ENCODE data around the gene CAPN1.
"Not testable (repeated sequence)": the region's sequence is repeated elsewhere in the genome, so short reads cannot be mapped to it uniquely, and the experiment has no call there.

Gene CAPN1

DNA sequence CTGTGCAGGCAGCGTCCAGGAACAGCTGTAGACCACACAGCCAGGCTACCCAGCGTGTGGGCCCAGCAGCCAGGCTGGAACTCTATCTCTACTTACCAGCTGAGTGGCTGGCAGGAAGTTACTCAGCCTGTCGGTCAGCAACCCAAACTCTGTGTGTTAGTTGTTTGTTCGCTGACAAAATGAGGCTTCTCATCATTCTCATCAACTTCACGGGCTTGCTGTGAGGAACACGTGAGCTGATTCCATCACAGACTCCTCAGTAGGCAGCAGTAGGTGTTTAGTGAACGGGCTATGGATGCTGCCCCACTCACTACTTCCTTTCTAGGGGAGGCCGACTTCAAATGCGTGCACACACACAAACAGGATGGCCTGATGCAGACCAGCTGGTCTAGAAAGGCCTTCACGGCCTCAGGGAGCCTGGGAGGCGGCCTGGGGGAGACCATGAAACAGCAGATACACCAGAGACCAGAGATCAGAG is 12.5 kb upstream of the CAPN1 start:
- H3K9me3 ChIP-seq (ENCODE audit: low read length): no peaks in the 10 kb centered on the region
- no peaks in the 10 kb centered on the region for H4K20me1 ChIP-seq (ENCODE audit: insufficient read depth, low read length)
- H3F3A ChIP-seq (ENCODE audit: insufficient read depth, low read length): no peaks in the 10 kb centered on the region
- H3K27ac ChIP-seq (ENCODE audit: low read depth, low read length, poor library complexity, severe bottlenecking): peak overlapping the region; percentile 81
- H3K4me1 ChIP-seq (ENCODE audit: insufficient read depth, low read length, severe bottlenecking): peaks cover 22% of the 10 kb centered on the region
- H2AFZ ChIP-seq (ENCODE audit: low read length): peak overlapping the region; percentile 88
- no peaks in the 10 kb centered on the region for H3K36me3 ChIP-seq (ENCODE audit: insufficient read depth, low read length)
- peak overlapping the region; percentile 51 for H3K9ac ChIP-seq (ENCODE audit: low read length)
- no peaks in the 10 kb centered on the region for H3K79me2 ChIP-seq (ENCODE audit: insufficient read depth, low read length)
- peak overlapping the region; percentile 39; the same call in 1 of the 2 replicates for H3K4me2 ChIP-seq (ENCODE audit: low read length)
- peak overlapping the region; percentile 3 for H3K4me3 ChIP-seq (ENCODE audit: low read depth, low read length, poor library complexity, severe bottlenecking)
- no peaks in the 10 kb centered on the region for H3K9me2 ChIP-seq (ENCODE audit: low read depth, low read length)
- no peaks in the 10 kb centered on the region for H3K27me3 ChIP-seq (ENCODE audit: insufficient read depth, low read length)
- TF ChIP-seq, protein P1, sequence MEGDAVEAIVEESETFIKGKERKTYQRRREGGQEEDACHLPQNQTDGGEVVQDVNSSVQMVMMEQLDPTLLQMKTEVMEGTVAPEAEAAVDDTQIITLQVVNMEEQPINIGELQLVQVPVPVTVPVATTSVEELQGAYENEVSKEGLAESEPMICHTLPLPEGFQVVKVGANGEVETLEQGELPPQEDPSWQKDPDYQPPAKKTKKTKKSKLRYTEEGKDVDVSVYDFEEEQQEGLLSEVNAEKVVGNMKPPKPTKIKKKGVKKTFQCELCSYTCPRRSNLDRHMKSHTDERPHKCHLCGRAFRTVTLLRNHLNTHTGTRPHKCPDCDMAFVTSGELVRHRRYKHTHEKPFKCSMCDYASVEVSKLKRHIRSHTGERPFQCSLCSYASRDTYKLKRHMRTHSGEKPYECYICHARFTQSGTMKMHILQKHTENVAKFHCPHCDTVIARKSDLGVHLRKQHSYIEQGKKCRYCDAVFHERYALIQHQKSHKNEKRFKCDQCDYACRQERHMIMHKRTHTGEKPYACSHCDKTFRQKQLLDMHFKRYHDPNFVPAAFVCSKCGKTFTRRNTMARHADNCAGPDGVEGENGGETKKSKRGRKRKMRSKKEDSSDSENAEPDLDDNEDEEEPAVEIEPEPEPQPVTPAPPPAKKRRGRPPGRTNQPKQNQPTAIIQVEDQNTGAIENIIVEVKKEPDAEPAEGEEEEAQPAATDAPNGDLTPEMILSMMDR (IDR thresholded peaks at IDR 0.05; ENCODE audit: low read length): no peak
- no peak for TF ChIP-seq EZH2 (IDR thresholded peaks at IDR 0.05; ENCODE audit: borderline replicate concordance, low read length)

DNA sequence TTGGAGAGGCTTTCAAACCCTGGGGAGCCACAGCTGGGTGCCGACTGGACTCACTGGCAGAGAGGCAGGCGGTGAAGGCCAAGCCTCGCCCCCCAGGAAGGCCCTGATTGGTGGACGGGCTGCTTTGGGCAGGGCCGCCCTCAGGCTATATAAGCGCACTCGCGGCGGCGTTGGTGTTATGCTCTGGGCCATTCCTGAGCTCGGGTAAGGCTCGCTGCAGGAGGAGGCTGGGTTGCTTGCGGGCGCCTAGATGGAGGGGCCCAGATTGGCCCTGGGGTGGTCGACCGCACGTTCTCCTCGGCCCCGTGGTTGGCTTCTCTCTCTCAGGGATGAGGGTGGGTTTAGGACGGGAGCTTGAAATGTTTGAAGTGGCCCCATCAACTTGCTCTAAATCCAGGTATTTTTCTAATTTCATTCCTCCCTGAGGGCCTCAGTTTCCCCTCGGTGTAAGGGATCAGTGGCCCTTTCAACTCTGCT is 11.6 kb upstream of the CAPN1 start, which contains the start of gene SPDYC:
TSS of gene SPDYC (plus strand) at position 176 of the 477 bp plus-strand sequence. CDS start 1,125 bp downstream, outside the sequence.
- Histone ChIP-seq H3K9me2 (ENCODE audit: low read depth, low read length) (no peaks in the 10 kb centered on the region), H3K79me2 (ENCODE audit: insufficient read depth, low read length) (no peaks in the 10 kb centered on the region), H2AFZ (ENCODE audit: low read length) (peak within 1 kb of the TSS; percentile 88), H3K27me3 (ENCODE audit: insufficient read depth, low read length) (no peaks in the 10 kb centered on the region), H3K9me3 (ENCODE audit: low read length) (no peaks in the 10 kb centered on the region), H3K4me2 (ENCODE audit: low read length) (peak within 1 kb of the TSS; percentile 39; the same call in 1 of the 2 replicates), H3K27ac (ENCODE audit: low read depth, low read length, poor library complexity, severe bottlenecking) (peak within 1 kb of the TSS; percentile 81), H3F3A (ENCODE audit: insufficient read depth, low read length) (no peaks in the 10 kb centered on the region), H3K36me3 (ENCODE audit: insufficient read depth, low read length) (no peaks in the 10 kb centered on the region), H3K9ac (ENCODE audit: low read length) (peak within 1 kb of the TSS; percentile 51), H4K20me1 (ENCODE audit: insufficient read depth, low read length) (no peaks in the 10 kb centered on the region), H3K4me3 (ENCODE audit: low read depth, low read length, poor library complexity, severe bottlenecking) (peak within 1 kb of the TSS; percentile 3), H3K4me1 (ENCODE audit: insufficient read depth, low read length, severe bottlenecking) (peaks cover 22% of the 10 kb centered on the region)
- TF ChIP-seq EZH2 (IDR thresholded peaks at IDR 0.05; ENCODE audit: borderline replicate concordance, low read length): no peak
- TF ChIP-seq, protein P1 (IDR thresholded peaks at IDR 0.05; ENCODE audit: low read length): no peak

DNA sequence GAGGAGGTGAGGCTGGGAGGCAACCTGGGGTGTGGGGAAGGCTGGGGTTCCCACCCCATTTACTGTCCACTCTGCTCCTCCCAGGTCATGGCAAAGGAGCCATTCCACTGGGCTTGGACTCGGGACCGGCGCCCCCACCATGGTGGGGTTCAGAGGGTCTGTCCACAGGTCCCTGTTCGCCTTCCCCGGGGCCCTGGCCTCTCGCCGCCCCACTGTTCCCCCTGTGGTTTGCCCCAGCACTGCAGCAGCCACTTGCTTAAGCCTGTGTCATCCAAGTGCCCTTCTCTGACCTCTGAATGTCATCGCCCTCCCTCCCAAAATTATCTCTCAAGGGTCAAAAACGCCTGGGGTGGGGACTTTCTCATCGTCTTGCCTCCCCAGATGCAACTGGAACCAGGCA is 9.1 kb upstream of the CAPN1 start:
- Histone ChIP-seq H3K27me3 (ENCODE audit: insufficient read depth, low read length) (no peaks in the 10 kb centered on the region), H3K9me3 (ENCODE audit: low read length) (no peaks in the 10 kb centered on the region), H3K36me3 (ENCODE audit: insufficient read depth, low read length) (no peaks in the 10 kb centered on the region), H3K27ac (ENCODE audit: low read depth, low read length, poor library complexity, severe bottlenecking) (no peak overlapping the region), H3K4me3 (ENCODE audit: low read depth, low read length, poor library complexity, severe bottlenecking) (no peak overlapping the region), H3K4me2 (ENCODE audit: low read length) (no peak overlapping the region), H3K9ac (ENCODE audit: low read length) (no peak overlapping the region), H2AFZ (ENCODE audit: low read length) (no peak overlapping the region), H4K20me1 (ENCODE audit: insufficient read depth, low read length) (no peaks in the 10 kb centered on the region), H3F3A (ENCODE audit: insufficient read depth, low read length) (no peaks in the 10 kb centered on the region), H3K79me2 (ENCODE audit: insufficient read depth, low read length) (no peaks in the 10 kb centered on the region), H3K9me2 (ENCODE audit: low read depth, low read length) (no peaks in the 10 kb centered on the region), H3K4me1 (ENCODE audit: insufficient read depth, low read length, severe bottlenecking) (peaks cover 17% of the 10 kb centered on the region)
- TF ChIP-seq EZH2 (IDR thresholded peaks at IDR 0.05; ENCODE audit: borderline replicate concordance, low read length): no peak
- TF ChIP-seq, protein P1 (IDR thresholded peaks at IDR 0.05; ENCODE audit: low read length): no peak

DNA sequence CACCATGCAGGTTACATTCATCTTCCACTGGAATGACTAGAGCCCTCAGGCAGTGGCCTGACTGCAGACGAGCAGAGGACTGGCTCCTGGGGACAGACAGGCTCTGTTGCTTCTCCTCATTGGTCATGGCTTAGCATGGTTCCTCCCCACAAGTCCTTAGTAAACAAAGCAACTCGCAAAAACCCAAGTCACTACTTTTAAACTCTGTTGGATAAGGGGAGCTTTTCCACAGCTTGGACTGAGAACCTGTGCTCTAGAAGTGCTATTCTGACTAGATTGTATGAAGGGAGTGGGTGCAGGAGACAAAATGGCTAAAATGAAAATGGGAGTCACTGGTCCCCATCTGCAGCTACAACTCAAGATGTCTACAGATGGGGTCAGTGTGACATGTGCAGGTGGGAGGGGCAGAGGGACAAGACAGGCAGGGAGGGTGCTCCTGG is 7.1 kb upstream of the CAPN1 start:
- not testable (repeated sequence) for H3K4me3 ChIP-seq (ENCODE audit: low read depth, low read length, poor library complexity, severe bottlenecking); H3K27me3 ChIP-seq (ENCODE audit: insufficient read depth, low read length); H3K9ac ChIP-seq (ENCODE audit: low read length); H3K79me2 ChIP-seq (ENCODE audit: insufficient read depth, low read length); H2AFZ ChIP-seq (ENCODE audit: low read length); H3K9me3 ChIP-seq (ENCODE audit: low read length); H3K36me3 ChIP-seq (ENCODE audit: insufficient read depth, low read length); H3K4me2 ChIP-seq (ENCODE audit: low read length); H3K9me2 ChIP-seq (ENCODE audit: low read depth, low read length); H4K20me1 ChIP-seq (ENCODE audit: insufficient read depth, low read length); H3K27ac ChIP-seq (ENCODE audit: low read depth, low read length, poor library complexity, severe bottlenecking); H3K4me1 ChIP-seq (ENCODE audit: insufficient read depth, low read length, severe bottlenecking); H3F3A ChIP-seq (ENCODE audit: insufficient read depth, low read length)
